ENCODE results near the gene GIMAP8. TPM values are rescaled to one million over a fixed set of nuclear protein-coding genes. Genes with fewer than 3 reads are reported as not detected.
"Not testable (repeated sequence)": the region's sequence is repeated elsewhere in the genome, so short reads cannot be mapped to it uniquely, and the experiment has no call there.

Gene GIMAP8
- total RNA-seq, 2 experiments from 2014 or later, result 2.9 to 3.8 TPM

DNA sequence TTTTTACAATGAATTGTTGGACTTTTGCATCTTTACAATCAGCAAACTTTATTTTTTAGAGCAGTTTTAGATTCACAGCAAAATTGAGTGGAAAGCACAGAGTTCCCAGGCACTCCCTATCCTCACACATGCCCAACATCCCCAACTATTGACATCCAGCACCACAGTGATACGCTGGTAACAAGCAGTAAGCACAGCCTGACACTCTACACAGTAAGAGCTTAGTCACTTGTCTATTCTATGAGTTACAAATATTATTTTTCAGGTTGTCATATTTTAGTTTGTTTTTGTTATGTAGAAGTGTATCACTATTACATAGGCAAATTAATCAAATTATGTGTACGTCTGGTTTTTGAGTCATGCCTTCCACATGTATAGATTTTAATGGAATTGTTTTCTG, 37.2 kb downstream of the GIMAP8 start:
- no peak for DNase-seq
- Mint-ChIP-seq H3K36me3 (ENCODE audit: low read depth) (peaks cover 59% of the 10 kb centered on the region), H3K27ac (peak overlapping the region; percentile 97), H3K9me3 (peaks cover 7% of the 10 kb centered on the region), H3K4me3 (no peak overlapping the region), H3K27me3 (no peaks in the 10 kb centered on the region), H3K4me1 (ENCODE audit: low read depth) (peaks cover 89% of the 10 kb centered on the region)
- Histone ChIP-seq H3K4me3 (ENCODE audit: low read length) (no peak overlapping the region), H3K27ac (ENCODE audit: low read depth in 1 of 2, low read length in 2 of 2) (no peak overlapping the region), H3K27me3 (ENCODE audit: control insufficient read depth in 1 of 2, insufficient read depth in 2 of 2, low read length in 2 of 2) (no peaks in the 10 kb centered on the region), H3K36me3 (ENCODE audit: insufficient read depth, low read length) (no peaks in the 10 kb centered on the region), H3K9me3 (ENCODE audit: control insufficient read depth in 1 of 2, insufficient read depth in 1 of 2, low read length in 2 of 2) (peaks cover 0 to 5% of the 10 kb centered on the region in 2 experiments), H3K4me1 (ENCODE audit: insufficient read depth, low read length) (peaks cover 24% of the 10 kb centered on the region)
- CTCF ChIA-PET, result interaction anchor here (1.3 kb wide), 1 partner anchor 39 kb away, joined by 5 read pairs; no protein-coding TSS in a partner anchor
- intact Hi-C loops (cut with DNase I, micrococcal nuclease), result loop anchor here in 1 of 2 experiments (2.0 kb wide), 1 partner anchor 15 kb away; no protein-coding TSS in a partner anchor
- ATAC-seq (ENCODE audit: poor library complexity), result no peak
- POLR2A ChIA-PET, result interaction anchor here (1.2 kb wide), 1 partner anchor 27 kb away, joined by 5 read pairs; the partner anchor contains the start of gene GIMAP7
- TF ChIP-seq, protein P1, sequence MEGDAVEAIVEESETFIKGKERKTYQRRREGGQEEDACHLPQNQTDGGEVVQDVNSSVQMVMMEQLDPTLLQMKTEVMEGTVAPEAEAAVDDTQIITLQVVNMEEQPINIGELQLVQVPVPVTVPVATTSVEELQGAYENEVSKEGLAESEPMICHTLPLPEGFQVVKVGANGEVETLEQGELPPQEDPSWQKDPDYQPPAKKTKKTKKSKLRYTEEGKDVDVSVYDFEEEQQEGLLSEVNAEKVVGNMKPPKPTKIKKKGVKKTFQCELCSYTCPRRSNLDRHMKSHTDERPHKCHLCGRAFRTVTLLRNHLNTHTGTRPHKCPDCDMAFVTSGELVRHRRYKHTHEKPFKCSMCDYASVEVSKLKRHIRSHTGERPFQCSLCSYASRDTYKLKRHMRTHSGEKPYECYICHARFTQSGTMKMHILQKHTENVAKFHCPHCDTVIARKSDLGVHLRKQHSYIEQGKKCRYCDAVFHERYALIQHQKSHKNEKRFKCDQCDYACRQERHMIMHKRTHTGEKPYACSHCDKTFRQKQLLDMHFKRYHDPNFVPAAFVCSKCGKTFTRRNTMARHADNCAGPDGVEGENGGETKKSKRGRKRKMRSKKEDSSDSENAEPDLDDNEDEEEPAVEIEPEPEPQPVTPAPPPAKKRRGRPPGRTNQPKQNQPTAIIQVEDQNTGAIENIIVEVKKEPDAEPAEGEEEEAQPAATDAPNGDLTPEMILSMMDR (IDR thresholded peaks at IDR 0.05), result no peak

DNA sequence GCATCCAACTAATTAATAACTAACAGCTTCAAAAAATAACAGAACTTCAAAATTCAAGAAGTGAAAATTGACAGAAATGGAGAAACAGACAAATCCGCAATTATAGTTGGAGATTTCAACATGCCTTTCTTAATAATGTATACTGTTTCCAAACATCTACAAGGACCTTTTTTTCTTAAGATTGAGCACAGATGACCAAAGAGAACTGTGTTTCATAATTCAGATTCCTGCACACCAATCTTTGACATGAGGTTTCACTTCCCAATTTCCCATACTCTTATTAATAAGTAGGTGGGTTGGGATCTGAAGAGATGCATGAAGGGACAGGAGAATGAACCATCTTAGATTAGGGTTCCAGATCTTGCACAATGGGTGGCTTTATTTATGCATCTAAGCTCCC, 39.4 kb downstream of the GIMAP8 start:
- Histone ChIP-seq H3K27ac (ENCODE audit: low read depth in 1 of 2, low read length in 2 of 2) (no peak overlapping the region), H3K9me3 (ENCODE audit: control insufficient read depth in 1 of 2, insufficient read depth in 1 of 2, low read length in 2 of 2) (peaks cover 0 to 5% of the 10 kb centered on the region in 2 experiments), H3K4me1 (ENCODE audit: insufficient read depth, low read length) (peaks cover 18% of the 10 kb centered on the region), H3K27me3 (ENCODE audit: control insufficient read depth in 1 of 2, insufficient read depth in 2 of 2, low read length in 2 of 2) (no peaks in the 10 kb centered on the region), H3K4me3 (ENCODE audit: low read length) (no peak overlapping the region), H3K36me3 (ENCODE audit: insufficient read depth, low read length) (no peaks in the 10 kb centered on the region)
- peaks cover 62% of the 10 kb centered on the region for H3K36me3 Mint-ChIP-seq (ENCODE audit: low read depth)
- H3K4me3 Mint-ChIP-seq, result no peak overlapping the region
- peaks cover 71% of the 10 kb centered on the region for H3K4me1 Mint-ChIP-seq (ENCODE audit: low read depth)
- no peaks in the 10 kb centered on the region for H3K27me3 Mint-ChIP-seq
- peak overlapping the region; percentile 32 for H3K27ac Mint-ChIP-seq
- intact Hi-C loops (cut with DNase I, micrococcal nuclease), result no loop called here
- H3K9me3 Mint-ChIP-seq, result peaks cover 7% of the 10 kb centered on the region
- POLR2A ChIA-PET, result interaction anchor here (1.1 kb wide), 1 partner anchor 9 kb away, joined by 3 read pairs; no protein-coding TSS in a partner anchor
- TF ChIP-seq, protein P1 (IDR thresholded peaks at IDR 0.05), result no peak
- CTCF ChIA-PET, result no interaction called here
- DNase-seq (peak in 1 of 14 experiments; percentile 36), ATAC-seq (ENCODE audit: poor library complexity) (no peak)

GRCh38 chr7:150493442-150493841, 43.0 kb downstream of the GIMAP8 start:
- H3K27me3 Mint-ChIP-seq; POLR2A ChIA-PET; intact Hi-C loops (cut with DNase I, micrococcal nuclease); H3K27ac ChIP-seq (ENCODE audit: low read depth in 1 of 2, low read length in 2 of 2); H3K27ac Mint-ChIP-seq; DNase-seq; H3K36me3 ChIP-seq (ENCODE audit: insufficient read depth, low read length); ATAC-seq (ENCODE audit: poor library complexity); H3K4me3 ChIP-seq (ENCODE audit: low read length); CTCF ChIA-PET; H3K27me3 ChIP-seq (ENCODE audit: control insufficient read depth in 1 of 2, insufficient read depth in 2 of 2, low read length in 2 of 2); H3K9me3 ChIP-seq (ENCODE audit: control insufficient read depth in 1 of 2, insufficient read depth in 1 of 2, low read length in 2 of 2); H3K4me3 Mint-ChIP-seq: not testable (repeated sequence)
- Mint-ChIP-seq H3K9me3 (peaks cover 13% of the 10 kb centered on the region), H3K4me1 (ENCODE audit: low read depth) (peaks cover 59% of the 10 kb centered on the region), H3K36me3 (ENCODE audit: low read depth) (peaks cover 74% of the 10 kb centered on the region)
- peaks cover 11% of the 10 kb centered on the region for H3K4me1 ChIP-seq (ENCODE audit: insufficient read depth, low read length)

All from CD4-positive, alpha-beta T cell (primary cell).